Prostate gland (tissue), 2 donors: ENCODE data around the gene CPSF4L.

Source experiments
- CTCF ChIP-seq, 4 experiments: fragments of 200-600 bp in 2 of 4; fragments of 450-650 bp in 2 of 4; sonication (generic) in 2 of 4; IDR thresholded peaks; 1 replicate in 3 of 4; 2 replicates in 1 of 4; pipeline ENCODE4 v1.5.1; 2016 to 2019; ENCODE audit warnings: antibody characterized with exemption in 4 of 4, mild to moderate bottlenecking in 2 of 4, moderate library complexity in 2 of 4
- POLR2A ChIP-seq: fragments of 450-650 bp; IDR thresholded peaks from one replicate; pipeline ENCODE4 v1.6.1; 2016; ENCODE audit warnings: antibody characterized with exemption, mild to moderate bottlenecking

DNA sequence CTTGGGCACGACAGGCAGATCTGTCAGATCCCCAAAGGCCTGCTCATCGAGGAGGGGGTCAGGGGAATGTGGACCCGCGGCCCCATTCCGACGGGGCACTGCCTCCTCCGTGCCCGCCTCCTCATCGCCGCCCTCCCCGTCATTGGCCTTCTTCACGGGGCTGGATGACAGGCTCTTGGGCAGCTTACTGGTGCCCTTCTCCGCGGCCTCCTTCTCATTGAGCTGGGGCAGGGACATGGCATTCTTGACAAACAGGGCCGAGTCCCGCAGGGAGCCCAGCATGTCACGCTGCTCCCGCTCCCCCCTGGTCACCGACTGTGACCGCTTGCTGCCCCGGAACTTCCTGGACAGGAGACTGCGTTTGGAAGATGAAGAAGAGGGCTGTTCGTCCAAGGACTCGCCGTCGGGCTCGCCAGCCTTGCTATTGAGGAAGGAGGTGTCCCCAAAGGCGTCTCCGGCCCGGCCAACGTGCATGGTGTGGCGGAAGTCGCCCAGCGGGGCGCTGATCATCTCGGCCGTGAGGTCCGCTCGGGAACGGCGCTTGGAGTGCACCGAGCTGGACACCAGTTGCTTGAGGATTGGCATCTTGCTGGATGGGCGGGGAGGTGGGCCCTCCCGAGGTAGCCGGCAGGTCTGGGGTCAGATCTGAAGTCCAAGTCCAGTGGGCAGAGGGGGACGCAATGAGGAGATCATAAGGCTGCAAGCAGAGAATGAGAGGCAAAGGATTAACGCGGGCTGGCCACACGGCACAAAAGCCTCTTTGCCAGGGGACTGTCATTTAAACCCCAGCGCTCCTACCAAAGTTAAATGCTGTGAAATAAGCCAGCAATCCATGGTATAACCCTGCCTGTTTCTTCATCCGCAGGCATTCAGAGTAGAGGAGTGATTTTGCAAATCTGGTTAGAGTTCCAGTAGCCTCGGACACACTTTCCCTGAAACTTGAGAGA, 24.5 kb upstream of the CPSF4L start:
- TF ChIP-seq CTCF (IDR thresholded peaks at IDR 0.05) = no peak
- no peak for TF ChIP-seq POLR2A
